HG02885 (cell line): Measurements from ENCODE around the gene IGFL4.
"Not testable (repeated sequence)": the region's sequence is repeated elsewhere in the genome, so short reads cannot be mapped to it uniquely, and the experiment has no call there.

Source experiments
- ATAC-seq: cut with Tn5 transposase; IDR thresholded peaks from one replicate; pipeline ENCODE4 v1.9.1; 2021; ENCODE audit warnings: mild to moderate bottlenecking; ENCODE audit not compliant: unreplicated experiment, poor library complexity

Gene IGFL4

GRCh38 chr19:46040952-46041500 is at the start of gene IGFL4:
IGFL4 (minus strand) TSS chr19:46041002; CDS start chr19:46040962, 40 bp downstream.
- no peak for ATAC-seq

- ATAC-seq = no peak
Observed at GRCh38 chr19:46090444-46090843, 49.6 kb upstream of the IGFL4 start.

GRCh38 chr19:46089432-46089831 is 48.6 kb upstream of the IGFL4 start:
- ATAC-seq = no peak

- ATAC-seq = no peak
Observed at GRCh38 chr19:46088101-46088500, 47.3 kb upstream of the IGFL4 start.

GRCh38 chr19:46085888-46086287 is 45.1 kb upstream of the IGFL4 start:
- no peak for ATAC-seq

GRCh38 chr19:46082728-46083050 is 41.9 kb upstream of the IGFL4 start:
- no peak for ATAC-seq

GRCh38 chr19:46081928-46082727 is 41.3 kb upstream of the IGFL4 start:
- ATAC-seq = no peak

- no peak for ATAC-seq
Observed at GRCh38 chr19:46080561-46080960, 39.8 kb upstream of the IGFL4 start.

- ATAC-seq = no peak
Observed at GRCh38 chr19:46079576-46079975, 38.8 kb upstream of the IGFL4 start.

- not testable (repeated sequence) for ATAC-seq
Observed at GRCh38 chr19:46078573-46079332, 38.0 kb upstream of the IGFL4 start.

- ATAC-seq = no peak
Observed at GRCh38 chr19:46077815-46078167, 37.0 kb upstream of the IGFL4 start.

- ATAC-seq = no peak
Observed at GRCh38 chr19:46076951-46077814, 36.4 kb upstream of the IGFL4 start.

- no peak for ATAC-seq
Observed at GRCh38 chr19:46076031-46076880, 35.5 kb upstream of the IGFL4 start.

GRCh38 chr19:46073268-46073922 is 32.6 kb upstream of the IGFL4 start:
- no peak for ATAC-seq

GRCh38 chr19:46069806-46070341 is 29.1 kb upstream of the IGFL4 start:
- ATAC-seq = no peak

- no peak for ATAC-seq
Observed at GRCh38 chr19:46068345-46069258, 27.8 kb upstream of the IGFL4 start.

- ATAC-seq = no peak
Observed at GRCh38 chr19:46067691-46068090, 26.9 kb upstream of the IGFL4 start.

- ATAC-seq = no peak
Observed at GRCh38 chr19:46066471-46066870, 25.7 kb upstream of the IGFL4 start.
